Measurements from ENCODE around the gene LAMP1. TPM values are rescaled to one million over a fixed set of nuclear protein-coding genes. Genes with fewer than 3 reads are reported as not detected.
"Not testable (repeated sequence)": the region's sequence is repeated elsewhere in the genome, so short reads cannot be mapped to it uniquely, and the experiment has no call there.

Gene LAMP1
- total RNA-seq, 2 experiments from 2014 or later: 32.2 to 36.0 TPM

GRCh38 chr13:113371701-113372100, 74.7 kb downstream of the LAMP1 start:
- H3K36me3 Mint-ChIP-seq (ENCODE audit: low read depth); CTCF ChIA-PET; DNase-seq; intact Hi-C loops (cut with DNase I, micrococcal nuclease); ATAC-seq; H3K27ac Mint-ChIP-seq; H3K4me1 Mint-ChIP-seq; H3K27me3 Mint-ChIP-seq; POLR2A ChIA-PET; H3K9me3 Mint-ChIP-seq (ENCODE audit: low read depth); H3K4me3 Mint-ChIP-seq: not testable (repeated sequence)

Small RNA genes within 50 kb of the gene (microRNA-seq; reads per million reads assigned to microRNA genes)
- not detected for gene MIR8075 (ENCODE audit: borderline replicate concordance)

Other genes starting within 250 kb of the LAMP1 start
- gene F7, start 191.4 kb upstream of the LAMP1 start, total RNA-seq: under 1 TPM; 0.11 to 0.12 TPM
- gene F10, start 174.4 kb upstream of the LAMP1 start, total RNA-seq: not detected
- not detected for gene PROZ, start 138.6 kb upstream of the LAMP1 start, total RNA-seq
- gene PCID2, start 88.6 kb upstream of the LAMP1 start, total RNA-seq: 10 to 100 TPM; 66.7 to 72.8 TPM
- 10 to 100 TPM; 81.7 to 87.4 TPM for gene CUL4A, start 87.6 kb upstream of the LAMP1 start, total RNA-seq
- 1 to 10 TPM; 1.6 to 2.1 TPM for gene GRTP1, start 66.9 kb downstream of the LAMP1 start, total RNA-seq
- gene ADPRHL1, start 156.2 kb downstream of the LAMP1 start, total RNA-seq: under 1 TPM; 0.25 to 0.49 TPM
- 10 to 100 TPM; 12.1 to 15.3 TPM for gene DCUN1D2, start 193.5 kb downstream of the LAMP1 start, total RNA-seq